KOPT-K1 (cell line): ENCODE results near the gene IL1R2.

Experiments used
- H3K27ac ChIP-seq: fragments of 200-600 bp; sonication (generic); 2 replicates; pipeline ENCODE4 v1.5.1; 2016; ENCODE audit warnings: antibody characterized with exemption, mild to moderate bottlenecking, low read depth, low read length; ENCODE audit not compliant: poor library complexity, severe bottlenecking
- H3K36me3 ChIP-seq: fragments of 200-600 bp; sonication (generic); 2 replicates; pipeline ENCODE4 v1.5.1; 2017; ENCODE audit warnings: antibody characterized with exemption, mild to moderate bottlenecking, low read length, moderate library complexity; ENCODE audit not compliant: insufficient read depth
- H3K9me3 ChIP-seq: fragments of 200-600 bp; sonication (generic); 2 replicates; pipeline ENCODE4 v1.5.1; 2017; ENCODE audit warnings: antibody characterized with exemption, low read length, mild to moderate bottlenecking; ENCODE audit not compliant: insufficient read depth, poor library complexity, severe bottlenecking

IL1R2 gene

GRCh38 chr2:101967826-101968513 lies 23.8 kb upstream of the IL1R2 start:
- Histone ChIP-seq H3K9me3 (peaks cover 8% of the 10 kb centered on the region), H3K27ac (no peak overlapping the region), H3K36me3 (no peaks in the 10 kb centered on the region)

- peaks cover 8% of the 10 kb centered on the region for H3K9me3 ChIP-seq
- no peak overlapping the region for H3K27ac ChIP-seq
These were observed 22.0 kb upstream of the IL1R2 start for GRCh38 chr2:101969723-101970122.

DNA sequence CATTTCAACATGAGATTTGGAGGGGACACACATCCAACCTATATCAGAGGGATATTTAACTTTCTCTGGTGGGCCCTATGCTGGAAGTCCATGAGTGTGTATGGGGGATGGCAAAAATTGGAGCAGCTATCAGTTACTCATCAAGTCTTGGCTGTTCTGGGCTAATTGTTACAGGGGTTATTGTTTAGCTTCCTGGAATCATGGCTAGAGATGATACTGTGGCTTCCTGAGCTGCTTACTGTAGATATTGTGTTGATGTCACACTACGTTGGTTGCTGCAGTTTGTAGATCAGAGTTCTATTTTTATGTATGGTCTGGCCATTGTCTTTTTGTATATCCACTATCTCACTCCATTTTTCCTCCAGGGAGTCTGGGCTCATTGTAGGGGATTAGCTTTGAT lies 20.9 kb upstream of the IL1R2 start:
- H3K36me3 ChIP-seq = no peaks in the 10 kb centered on the region
- H3K9me3 ChIP-seq = peaks cover 8% of the 10 kb centered on the region
- H3K27ac ChIP-seq = no peak overlapping the region

More at GRCh38 chr2:101969723-101970122, 22.0 kb upstream of the IL1R2 start:
- no peaks in the 10 kb centered on the region for H3K36me3 ChIP-seq

DNA sequence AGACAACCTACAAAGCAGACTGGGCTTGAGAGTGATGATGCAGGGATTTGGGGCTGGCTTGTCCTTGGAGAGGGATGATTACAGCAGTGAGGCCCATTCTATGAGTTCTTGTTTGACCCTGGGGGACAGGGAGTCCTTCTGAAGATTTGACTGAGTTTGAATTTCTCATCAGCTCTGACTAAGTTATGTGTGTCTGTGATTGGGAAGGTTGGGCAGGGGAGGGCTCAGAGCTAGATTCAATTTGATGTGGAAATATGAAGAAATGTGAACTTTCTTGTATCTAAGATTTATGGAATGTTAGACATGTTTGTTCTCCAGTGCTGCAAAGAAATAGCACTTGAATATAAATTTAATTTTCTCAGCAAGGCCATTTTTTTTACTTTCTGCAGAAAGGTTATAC lies 19.9 kb upstream of the IL1R2 start:
- no peak overlapping the region for H3K27ac ChIP-seq
- peaks cover 8% of the 10 kb centered on the region for H3K9me3 ChIP-seq
- H3K36me3 ChIP-seq = no peaks in the 10 kb centered on the region

GRCh38 chr2:101972621-101973434 lies 18.9 kb upstream of the IL1R2 start:
- no peak overlapping the region for H3K27ac ChIP-seq
- H3K36me3 ChIP-seq = no peaks in the 10 kb centered on the region
- peaks cover 8% of the 10 kb centered on the region for H3K9me3 ChIP-seq

GRCh38 chr2:101974663-101975062 lies 17.1 kb upstream of the IL1R2 start:
- Histone ChIP-seq H3K36me3 (no peaks in the 10 kb centered on the region), H3K9me3 (peaks cover 5% of the 10 kb centered on the region), H3K27ac (no peak overlapping the region)

GRCh38 chr2:101975171-101975870 lies 16.4 kb upstream of the IL1R2 start:
- Histone ChIP-seq H3K36me3 (no peaks in the 10 kb centered on the region), H3K27ac (no peak overlapping the region), H3K9me3 (no peaks in the 10 kb centered on the region)

GRCh38 chr2:101976891-101977290 lies 14.9 kb upstream of the IL1R2 start:
- no peaks in the 10 kb centered on the region for H3K36me3 ChIP-seq
- no peak overlapping the region for H3K27ac ChIP-seq
- no peaks in the 10 kb centered on the region for H3K9me3 ChIP-seq

GRCh38 chr2:101980368-101980767 lies 11.4 kb upstream of the IL1R2 start:
- no peaks in the 10 kb centered on the region for H3K36me3 ChIP-seq
- no peaks in the 10 kb centered on the region for H3K9me3 ChIP-seq
- H3K27ac ChIP-seq = no peak overlapping the region

DNA sequence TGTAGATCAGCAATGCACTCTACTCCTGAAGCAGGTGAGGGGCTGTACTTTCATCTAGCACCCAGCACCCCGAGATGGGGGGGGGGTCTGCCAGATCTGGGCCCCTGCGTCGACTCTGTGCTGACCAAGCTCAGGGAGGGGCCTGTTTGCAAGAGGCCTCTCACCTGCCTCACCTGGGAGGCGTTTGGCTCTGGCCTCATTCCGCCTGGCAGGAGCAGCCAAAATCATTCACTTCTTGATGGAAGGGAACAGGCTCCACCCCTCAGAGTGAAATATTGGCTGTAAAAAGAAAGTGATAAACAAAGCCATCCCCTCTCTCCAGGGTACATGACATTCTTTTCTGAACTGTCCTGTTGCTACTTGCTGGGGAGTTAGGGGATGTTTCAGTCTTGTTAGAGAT lies 10.7 kb upstream of the IL1R2 start:
- Histone ChIP-seq H3K9me3 (no peaks in the 10 kb centered on the region), H3K36me3 (no peaks in the 10 kb centered on the region), H3K27ac (no peak overlapping the region)

GRCh38 chr2:101981504-101981903 lies 10.3 kb upstream of the IL1R2 start:
- H3K27ac ChIP-seq = no peak overlapping the region

GRCh38 chr2:101982495-101983029 lies 9.2 kb upstream of the IL1R2 start:
- H3K36me3 ChIP-seq = no peaks in the 10 kb centered on the region
- H3K9me3 ChIP-seq = no peaks in the 10 kb centered on the region
- no peak overlapping the region for H3K27ac ChIP-seq

More at GRCh38 chr2:101981504-101981903, 10.3 kb upstream of the IL1R2 start:
- Histone ChIP-seq H3K9me3 (no peaks in the 10 kb centered on the region), H3K36me3 (no peaks in the 10 kb centered on the region)

- Histone ChIP-seq H3K27ac (no peak overlapping the region), H3K9me3 (no peaks in the 10 kb centered on the region), H3K36me3 (no peaks in the 10 kb centered on the region)
These were observed 8.3 kb upstream of the IL1R2 start for GRCh38 chr2:101983486-101983885.

DNA sequence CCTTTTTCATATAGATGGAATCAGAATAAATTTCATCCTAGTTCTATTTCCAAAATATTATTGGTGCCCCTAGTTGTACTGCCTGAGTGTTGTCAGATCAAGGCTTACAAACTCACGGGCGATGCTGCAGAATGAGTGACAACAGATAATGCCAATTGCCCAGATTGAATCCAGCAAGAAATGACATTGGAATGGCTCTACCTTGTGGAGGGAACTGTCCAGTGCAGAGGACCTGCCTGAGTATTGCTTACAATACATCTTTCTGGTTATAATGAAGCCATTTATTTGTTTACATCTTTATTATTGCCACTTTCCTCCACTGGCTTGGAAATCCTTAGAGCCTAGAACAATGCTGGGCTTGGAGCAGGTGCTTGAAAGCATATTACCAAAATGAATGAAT lies 7.8 kb upstream of the IL1R2 start:
- H3K27ac ChIP-seq = no peak overlapping the region
- H3K9me3 ChIP-seq = no peaks in the 10 kb centered on the region
- no peaks in the 10 kb centered on the region for H3K36me3 ChIP-seq

DNA sequence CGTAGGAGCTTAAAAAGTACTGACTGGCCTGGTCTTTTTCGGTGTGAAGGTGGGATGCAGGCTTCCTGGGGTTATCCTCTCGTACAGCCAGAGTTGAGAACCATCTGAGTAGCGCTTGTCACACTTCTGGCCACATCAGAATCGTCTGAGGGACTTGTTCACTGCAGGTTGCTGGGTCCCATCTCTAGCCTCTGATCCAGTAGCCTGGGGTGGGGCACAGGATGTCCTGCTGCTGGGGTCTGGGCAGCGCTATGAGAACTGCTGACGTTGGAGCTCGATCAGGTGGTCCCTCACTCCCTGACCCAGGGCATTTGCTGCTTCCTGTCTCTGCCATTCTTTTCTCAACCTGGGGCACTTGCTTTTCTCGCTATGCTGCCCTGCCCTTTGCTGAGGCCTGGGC lies 7.1 kb upstream of the IL1R2 start:
- no peak overlapping the region for H3K27ac ChIP-seq

More for the DNA sequence above, 7.1 kb upstream of the IL1R2 start:
- no peaks in the 10 kb centered on the region for H3K9me3 ChIP-seq
- no peaks in the 10 kb centered on the region for H3K36me3 ChIP-seq
